Measurements from ENCODE around the gene TRIM65. TPM values are rescaled to one million over a fixed set of nuclear protein-coding genes. Genes with fewer than 3 reads are reported as not detected.

TRIM65 gene
- total RNA-seq, 1 experiment from 2014 or later: 48.6 TPM

DNA sequence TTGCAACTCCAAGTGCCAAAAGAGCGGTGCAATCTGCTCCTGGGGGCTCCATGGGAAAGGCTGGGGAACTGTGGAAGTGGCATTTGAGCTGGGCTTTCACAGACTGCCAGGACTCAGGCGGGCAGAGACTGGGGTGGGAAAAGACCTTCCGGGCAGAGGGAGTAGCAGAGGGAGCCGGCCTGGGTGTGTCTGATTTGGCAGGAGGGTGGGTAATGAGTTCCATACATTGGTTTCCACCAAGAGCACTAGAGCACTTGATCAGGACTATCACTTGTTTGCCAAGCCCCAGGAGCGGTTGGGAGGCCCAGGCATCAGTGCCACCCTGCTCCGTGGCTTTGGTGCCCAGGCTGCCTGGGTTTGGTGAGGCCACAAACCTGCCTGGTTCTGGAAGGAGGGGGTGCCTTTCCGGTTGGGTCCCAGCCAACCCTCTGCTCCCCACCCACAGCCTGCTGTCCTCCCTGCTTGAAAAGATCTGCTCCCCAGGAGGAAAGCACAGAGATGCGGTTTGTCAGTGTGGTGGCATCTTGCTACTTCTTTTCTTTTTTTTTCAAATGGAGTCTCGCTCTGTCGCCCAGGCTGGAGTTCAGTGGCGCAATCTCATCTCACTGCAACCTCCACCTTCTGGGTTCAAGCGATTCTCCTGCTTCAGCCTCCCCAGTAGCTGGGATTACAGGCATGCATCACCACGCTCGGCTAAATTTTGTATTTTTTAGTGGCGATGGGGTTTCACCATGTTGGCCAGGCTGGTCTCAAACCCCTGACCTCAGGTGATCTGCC is 14.9 kb downstream of the TRIM65 start:
- Histone ChIP-seq H3K36me3 (ENCODE audit: control insufficient read depth, insufficient read depth, low read length) (no peaks in the 10 kb centered on the region; the same call in 1 of the 2 replicates), H3K27ac (ENCODE audit: low read length) (no peak overlapping the region), H3K27me3 (ENCODE audit: control insufficient read depth, insufficient read depth, low read length) (no peaks in the 10 kb centered on the region), H3K4me3 (ENCODE audit: low read depth in 2 of 2, low read length in 2 of 2) (no peak overlapping the region), H3K9me3 (ENCODE audit: control insufficient read depth, insufficient read depth, low read depth, low read length) (no peaks in the 10 kb centered on the region), H3K4me1 (ENCODE audit: control insufficient read depth, insufficient read depth, low read length) (peaks cover under 1% of the 10 kb centered on the region; the same call in 1 of the 2 replicates)
- no TSS peak for BruUV-seq (replicated peaks)
- in situ Hi-C loops (cut with HindIII; ENCODE audit: low pct_unique_long_range_greater_than_20kb, low sequenced_read_pairs): no loop called here
- intact Hi-C loops (cut with micrococcal nuclease; ENCODE audit: unreplicated experiment): no loop called here
- CTCF ChIA-PET: interaction anchor here (0.7 kb wide), 1 partner anchor 99 kb away, joined by 3 read pairs; no protein-coding TSS in a partner anchor
- POLR2A ChIA-PET: interaction anchor here (0.6 kb wide), 1 partner anchor 9 kb away, joined by 11 read pairs; no protein-coding TSS in a partner anchor
- ATAC-seq (no peak), DNase-seq (ENCODE audit: low read depth, low spot score) (no peak)
- TF ChIP-seq TCF7L2 (IDR thresholded peaks at IDR 0.05; ENCODE audit: low read depth, low read length) (no peak), SIN3A (IDR thresholded peaks at IDR 0.05; ENCODE audit: borderline replicate concordance, insufficient read depth, low read depth, low read length) (no peak), POLR2AphosphoS5 (IDR thresholded peaks at IDR 0.05; ENCODE audit: low read depth, low read length) (no peak)
- TF ChIP-seq, protein P1, sequence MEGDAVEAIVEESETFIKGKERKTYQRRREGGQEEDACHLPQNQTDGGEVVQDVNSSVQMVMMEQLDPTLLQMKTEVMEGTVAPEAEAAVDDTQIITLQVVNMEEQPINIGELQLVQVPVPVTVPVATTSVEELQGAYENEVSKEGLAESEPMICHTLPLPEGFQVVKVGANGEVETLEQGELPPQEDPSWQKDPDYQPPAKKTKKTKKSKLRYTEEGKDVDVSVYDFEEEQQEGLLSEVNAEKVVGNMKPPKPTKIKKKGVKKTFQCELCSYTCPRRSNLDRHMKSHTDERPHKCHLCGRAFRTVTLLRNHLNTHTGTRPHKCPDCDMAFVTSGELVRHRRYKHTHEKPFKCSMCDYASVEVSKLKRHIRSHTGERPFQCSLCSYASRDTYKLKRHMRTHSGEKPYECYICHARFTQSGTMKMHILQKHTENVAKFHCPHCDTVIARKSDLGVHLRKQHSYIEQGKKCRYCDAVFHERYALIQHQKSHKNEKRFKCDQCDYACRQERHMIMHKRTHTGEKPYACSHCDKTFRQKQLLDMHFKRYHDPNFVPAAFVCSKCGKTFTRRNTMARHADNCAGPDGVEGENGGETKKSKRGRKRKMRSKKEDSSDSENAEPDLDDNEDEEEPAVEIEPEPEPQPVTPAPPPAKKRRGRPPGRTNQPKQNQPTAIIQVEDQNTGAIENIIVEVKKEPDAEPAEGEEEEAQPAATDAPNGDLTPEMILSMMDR (IDR thresholded peaks at IDR 0.05): no peak
- TF ChIP-seq, protein P2, sequence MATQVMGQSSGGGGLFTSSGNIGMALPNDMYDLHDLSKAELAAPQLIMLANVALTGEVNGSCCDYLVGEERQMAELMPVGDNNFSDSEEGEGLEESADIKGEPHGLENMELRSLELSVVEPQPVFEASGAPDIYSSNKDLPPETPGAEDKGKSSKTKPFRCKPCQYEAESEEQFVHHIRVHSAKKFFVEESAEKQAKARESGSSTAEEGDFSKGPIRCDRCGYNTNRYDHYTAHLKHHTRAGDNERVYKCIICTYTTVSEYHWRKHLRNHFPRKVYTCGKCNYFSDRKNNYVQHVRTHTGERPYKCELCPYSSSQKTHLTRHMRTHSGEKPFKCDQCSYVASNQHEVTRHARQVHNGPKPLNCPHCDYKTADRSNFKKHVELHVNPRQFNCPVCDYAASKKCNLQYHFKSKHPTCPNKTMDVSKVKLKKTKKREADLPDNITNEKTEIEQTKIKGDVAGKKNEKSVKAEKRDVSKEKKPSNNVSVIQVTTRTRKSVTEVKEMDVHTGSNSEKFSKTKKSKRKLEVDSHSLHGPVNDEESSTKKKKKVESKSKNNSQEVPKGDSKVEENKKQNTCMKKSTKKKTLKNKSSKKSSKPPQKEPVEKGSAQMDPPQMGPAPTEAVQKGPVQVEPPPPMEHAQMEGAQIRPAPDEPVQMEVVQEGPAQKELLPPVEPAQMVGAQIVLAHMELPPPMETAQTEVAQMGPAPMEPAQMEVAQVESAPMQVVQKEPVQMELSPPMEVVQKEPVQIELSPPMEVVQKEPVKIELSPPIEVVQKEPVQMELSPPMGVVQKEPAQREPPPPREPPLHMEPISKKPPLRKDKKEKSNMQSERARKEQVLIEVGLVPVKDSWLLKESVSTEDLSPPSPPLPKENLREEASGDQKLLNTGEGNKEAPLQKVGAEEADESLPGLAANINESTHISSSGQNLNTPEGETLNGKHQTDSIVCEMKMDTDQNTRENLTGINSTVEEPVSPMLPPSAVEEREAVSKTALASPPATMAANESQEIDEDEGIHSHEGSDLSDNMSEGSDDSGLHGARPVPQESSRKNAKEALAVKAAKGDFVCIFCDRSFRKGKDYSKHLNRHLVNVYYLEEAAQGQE (IDR thresholded peaks at IDR 0.05; ENCODE audit: insufficient read depth in 1 of 2, low read depth in 2 of 2, low read length in 1 of 2): no peak

DNA sequence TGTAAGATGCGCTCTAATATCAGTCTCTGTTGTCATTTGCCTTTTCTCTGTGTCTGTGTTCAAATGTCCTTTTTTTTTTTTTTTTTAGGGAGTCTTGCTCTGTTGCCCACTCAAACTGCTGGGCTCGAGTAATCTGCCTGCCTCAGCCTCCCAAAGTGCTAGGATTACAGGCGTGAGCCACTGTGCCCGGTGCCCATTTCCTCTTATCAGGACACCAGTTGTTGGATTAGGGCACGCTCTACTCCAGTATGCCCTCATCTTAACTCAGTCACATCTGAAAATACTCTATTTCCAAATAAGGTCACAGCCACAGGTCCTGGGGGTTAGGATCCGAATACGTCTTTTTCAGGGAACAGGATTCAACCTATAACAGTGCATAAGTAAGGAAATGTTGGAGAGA is 16.5 kb downstream of the TRIM65 start:
- intact Hi-C loops (cut with micrococcal nuclease; ENCODE audit: unreplicated experiment) (no loop called here), in situ Hi-C loops (cut with HindIII; ENCODE audit: low pct_unique_long_range_greater_than_20kb, low sequenced_read_pairs) (no loop called here)
- Histone ChIP-seq H3K4me1 (ENCODE audit: control insufficient read depth, insufficient read depth, low read length) (peaks cover 16% of the 10 kb centered on the region), H3K9me3 (ENCODE audit: control insufficient read depth, insufficient read depth, low read depth, low read length) (no peaks in the 10 kb centered on the region), H3K4me3 (ENCODE audit: low read depth in 2 of 2, low read length in 2 of 2) (no peak overlapping the region), H3K36me3 (ENCODE audit: control insufficient read depth, insufficient read depth, low read length) (no peaks in the 10 kb centered on the region; the same call in 1 of the 2 replicates), H3K27ac (ENCODE audit: low read length) (no peak overlapping the region), H3K27me3 (ENCODE audit: control insufficient read depth, insufficient read depth, low read length) (no peaks in the 10 kb centered on the region)
- POLR2A ChIA-PET: no interaction called here
- TF ChIP-seq, protein P2 (IDR thresholded peaks at IDR 0.05; ENCODE audit: insufficient read depth in 1 of 2, low read depth in 2 of 2, low read length in 1 of 2): no peak
- TF ChIP-seq, protein P1 (IDR thresholded peaks at IDR 0.05): no peak
- no peak for TF ChIP-seq SIN3A (IDR thresholded peaks at IDR 0.05; ENCODE audit: borderline replicate concordance, insufficient read depth, low read depth, low read length)
- TF ChIP-seq POLR2AphosphoS5 (IDR thresholded peaks at IDR 0.05; ENCODE audit: low read depth, low read length): no peak
- TF ChIP-seq TCF7L2 (IDR thresholded peaks at IDR 0.05; ENCODE audit: low read depth, low read length): no peak
- DNase-seq (ENCODE audit: low read depth, low spot score) (no peak), ATAC-seq (no peak)
- BruUV-seq (replicated peaks): no TSS peak
- CTCF ChIA-PET: no interaction called here

Measured in Panc1 (cell line).